HCT116 (cell line): ENCODE measurements around the gene MED26.

Experiments
- CBX3 ChIP-seq: IDR thresholded peaks from 2 replicates; pipeline ENCODE4 v1.6.1; 2012; ENCODE audit warnings: low read depth
- EZH2 ChIP-seq: fragments of 200-600 bp; sonication (generic); IDR thresholded peaks from 2 replicates; pipeline ENCODE4 v1.6.1; 2017; ENCODE audit warnings: antibody characterized with exemption, mixed run types
- EZH2phosphoT487 ChIP-seq: fragments of 200-600 bp; IDR thresholded peaks from 2 replicates; pipeline ENCODE4 v1.6.1; 2018; ENCODE audit warnings: antibody characterized with exemption, borderline replicate concordance
- POLR2A ChIP-seq: IDR thresholded peaks from 2 replicates; pipeline ENCODE4 v1.7.0; 2011; ENCODE audit warnings: borderline replicate concordance; ENCODE audit not compliant: insufficient read depth, insufficient read length; ENCODE audit errors: extremely low read depth
- POLR2AphosphoS5 ChIP-seq: IDR thresholded peaks from 2 replicates; pipeline ENCODE4 v1.6.1; 2011; ENCODE audit warnings: mild to moderate bottlenecking, low read depth, low read length, moderate library complexity
- SIN3A ChIP-seq: IDR thresholded peaks from 2 replicates; pipeline ENCODE4 v1.6.1; 2012; ENCODE audit warnings: low read depth
- ZFX ChIP-seq: fragments of 450-650 bp; IDR thresholded peaks from 2 replicates; pipeline ENCODE4 v1.6.1; 2017
- TF ChIP-seq, protein P1 (sequence below), 3 experiments: fragments of 200-600 bp in 1 of 3; sonication (generic) in 1 of 3; IDR thresholded peaks in 2 of 3; conservative IDR thresholded peaks in 1 of 3; 2 replicates each; pipeline ENCODE4 v1.5.1; 2012 to 2017; ENCODE audit warnings: low read depth in 2 of 3, low read length in 2 of 3, antibody characterized with exemption in 1 of 3, borderline replicate concordance in 1 of 3, control low read depth in 1 of 3, mild to moderate bottlenecking in 1 of 3, mixed read lengths in 1 of 3, mixed run types in 1 of 3, moderate library complexity in 1 of 3; ENCODE audit not compliant: insufficient read depth in 1 of 3

DNA sequence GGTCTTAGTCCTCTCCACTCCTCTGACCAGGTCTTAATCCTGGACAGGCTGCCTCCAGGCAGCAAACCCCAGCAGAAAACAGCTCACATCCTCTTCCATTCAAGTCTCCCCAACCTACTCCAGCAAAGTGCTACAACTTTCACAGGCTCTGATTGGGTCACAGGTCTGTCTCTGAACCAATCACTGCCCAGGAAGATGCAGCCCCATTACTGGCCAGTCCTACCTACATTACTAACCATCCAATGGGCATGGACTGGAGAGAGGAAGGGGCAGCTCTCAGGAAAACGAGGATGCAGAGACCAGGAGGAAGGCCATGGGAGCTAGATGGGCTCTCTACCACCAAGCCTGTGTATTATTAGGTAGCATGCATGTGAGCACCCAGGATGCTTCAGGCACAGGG is 12.2 kb downstream of the MED26 start:
- TF ChIP-seq, protein P1, sequence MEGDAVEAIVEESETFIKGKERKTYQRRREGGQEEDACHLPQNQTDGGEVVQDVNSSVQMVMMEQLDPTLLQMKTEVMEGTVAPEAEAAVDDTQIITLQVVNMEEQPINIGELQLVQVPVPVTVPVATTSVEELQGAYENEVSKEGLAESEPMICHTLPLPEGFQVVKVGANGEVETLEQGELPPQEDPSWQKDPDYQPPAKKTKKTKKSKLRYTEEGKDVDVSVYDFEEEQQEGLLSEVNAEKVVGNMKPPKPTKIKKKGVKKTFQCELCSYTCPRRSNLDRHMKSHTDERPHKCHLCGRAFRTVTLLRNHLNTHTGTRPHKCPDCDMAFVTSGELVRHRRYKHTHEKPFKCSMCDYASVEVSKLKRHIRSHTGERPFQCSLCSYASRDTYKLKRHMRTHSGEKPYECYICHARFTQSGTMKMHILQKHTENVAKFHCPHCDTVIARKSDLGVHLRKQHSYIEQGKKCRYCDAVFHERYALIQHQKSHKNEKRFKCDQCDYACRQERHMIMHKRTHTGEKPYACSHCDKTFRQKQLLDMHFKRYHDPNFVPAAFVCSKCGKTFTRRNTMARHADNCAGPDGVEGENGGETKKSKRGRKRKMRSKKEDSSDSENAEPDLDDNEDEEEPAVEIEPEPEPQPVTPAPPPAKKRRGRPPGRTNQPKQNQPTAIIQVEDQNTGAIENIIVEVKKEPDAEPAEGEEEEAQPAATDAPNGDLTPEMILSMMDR (IDR thresholded peaks at IDR 0.05 in 2 of 3, conservative IDR thresholded peaks at IDR 0.05 in 1 of 3; ENCODE audit: borderline replicate concordance in 1 of 3, insufficient read depth in 1 of 3, low read depth in 2 of 3, low read length in 2 of 3): no peak
- TF ChIP-seq ZFX (no peak), POLR2AphosphoS5 (no peak), EZH2 (no peak), POLR2A (no peak), EZH2phosphoT487 (no peak), SIN3A (no peak), CBX3 (no peak)
